K562 (cell line): ENCODE data around the gene MITF. TPM values are rescaled to one million over a fixed set of nuclear protein-coding genes. Genes with fewer than 3 reads are reported as not detected.

Experiments
- SAFB2 ChIP-seq: fragments of 200-400 bp; formaldehyde crosslinking; IDR thresholded peaks from 2 replicates; pipeline ENCODE4 v1.6.1; 2018; ENCODE audit warnings: borderline replicate concordance, low read length, low read depth, moderate library complexity; ENCODE audit not compliant: severe bottlenecking
- polyA plus RNA-seq, 8 experiments: library from polyadenylated mRNA; depleted of rRNA in 4 of 8; stranded (reverse) in 5 of 8; unstranded in 3 of 8; fragments of >200 nt; fragmentation: Nextera tagmentation in 2 of 8; fragmentation: Illumina TruSeq in 1 of 8; extraction: Ambion mirVana in 2 of 8; extraction: Trizol in 1 of 8; gene quantifications; 2 replicates each; pipeline versions ENCODE4 v1.2.1 to v1.2.3, GENCODE V29; 2011 to 2014; ENCODE audit warnings: inconsistent platforms in 1 of 8, missing spikeins in 1 of 8
- total RNA-seq, 7 experiments: library from RNA; depleted of rRNA in 6 of 7; stranded (reverse); fragments of >200 nt in 6 of 7; fragmentation: Illumina TruSeq in 2 of 7; extraction: Trizol in 2 of 7; gene quantifications; 2 replicates each; pipeline versions ENCODE4 v1.2.1 to v1.2.3, GENCODE V29; 2011 to 2021; ENCODE audit warnings: low replicate concordance in 1 of 7
- TF ChIP-seq, protein P1 (sequence below), 2 experiments: fragments of 450-650 bp in 1 of 2; sonication (generic) in 1 of 2; formaldehyde crosslinking in 1 of 2; IDR thresholded peaks; 2 replicates each; pipeline versions ENCODE4 v1.7.1 to v1.9.0; 2016 to 2022; ENCODE audit warnings: inconsistent platforms in 1 of 2, mild to moderate bottlenecking in 1 of 2, missing genetic modification reagents in 1 of 2

The MITF gene
- total and polyA plus RNA-seq, 9 of the 15 experiments (the other 6 are each of a cell fraction or from before 2014, with no cell fraction given) = 5.6 to 14.9 (median 11.1) TPM

DNA sequence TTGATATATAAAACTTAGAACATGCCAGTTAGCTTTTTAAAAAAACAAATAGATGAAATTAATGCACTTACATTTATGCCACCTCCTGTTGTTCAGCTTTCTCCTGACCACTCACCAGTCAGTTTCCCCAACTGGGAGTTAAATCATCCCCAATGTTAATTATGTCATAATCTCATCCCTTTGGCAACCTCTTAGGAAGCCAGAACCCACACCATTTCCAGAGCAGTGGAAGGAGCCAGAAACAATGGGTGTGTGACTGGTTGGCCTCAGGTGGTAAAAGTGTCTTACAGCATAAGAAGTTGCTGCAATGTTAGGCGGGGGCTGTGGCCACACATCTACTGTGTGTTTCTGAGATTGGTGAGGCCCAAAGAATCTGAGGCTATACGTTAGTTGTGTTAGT lies 46.5 kb upstream of the MITF start (continued):
- TF ChIP-seq, protein P1, sequence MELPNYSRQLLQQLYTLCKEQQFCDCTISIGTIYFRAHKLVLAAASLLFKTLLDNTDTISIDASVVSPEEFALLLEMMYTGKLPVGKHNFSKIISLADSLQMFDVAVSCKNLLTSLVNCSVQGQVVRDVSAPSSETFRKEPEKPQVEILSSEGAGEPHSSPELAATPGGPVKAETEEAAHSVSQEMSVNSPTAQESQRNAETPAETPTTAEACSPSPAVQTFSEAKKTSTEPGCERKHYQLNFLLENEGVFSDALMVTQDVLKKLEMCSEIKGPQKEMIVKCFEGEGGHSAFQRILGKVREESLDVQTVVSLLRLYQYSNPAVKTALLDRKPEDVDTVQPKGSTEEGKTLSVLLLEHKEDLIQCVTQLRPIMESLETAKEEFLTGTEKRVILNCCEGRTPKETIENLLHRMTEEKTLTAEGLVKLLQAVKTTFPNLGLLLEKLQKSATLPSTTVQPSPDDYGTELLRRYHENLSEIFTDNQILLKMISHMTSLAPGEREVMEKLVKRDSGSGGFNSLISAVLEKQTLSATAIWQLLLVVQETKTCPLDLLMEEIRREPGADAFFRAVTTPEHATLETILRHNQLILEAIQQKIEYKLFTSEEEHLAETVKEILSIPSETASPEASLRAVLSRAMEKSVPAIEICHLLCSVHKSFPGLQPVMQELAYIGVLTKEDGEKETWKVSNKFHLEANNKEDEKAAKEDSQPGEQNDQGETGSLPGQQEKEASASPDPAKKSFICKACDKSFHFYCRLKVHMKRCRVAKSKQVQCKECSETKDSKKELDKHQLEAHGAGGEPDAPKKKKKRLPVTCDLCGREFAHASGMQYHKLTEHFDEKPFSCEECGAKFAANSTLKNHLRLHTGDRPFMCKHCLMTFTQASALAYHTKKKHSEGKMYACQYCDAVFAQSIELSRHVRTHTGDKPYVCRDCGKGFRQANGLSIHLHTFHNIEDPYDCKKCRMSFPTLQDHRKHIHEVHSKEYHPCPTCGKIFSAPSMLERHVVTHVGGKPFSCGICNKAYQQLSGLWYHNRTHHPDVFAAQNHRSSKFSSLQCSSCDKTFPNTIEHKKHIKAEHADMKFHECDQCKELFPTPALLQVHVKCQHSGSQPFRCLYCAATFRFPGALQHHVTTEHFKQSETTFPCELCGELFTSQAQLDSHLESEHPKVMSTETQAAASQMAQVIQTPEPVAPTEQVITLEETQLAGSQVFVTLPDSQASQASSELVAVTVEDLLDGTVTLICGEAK (IDR thresholded peaks at IDR 0.05) = no peak
- TF ChIP-seq, protein P1 (CRISPR knock-in tag; IDR thresholded peaks at IDR 0.05) = no peak
- no peak for TF ChIP-seq SAFB2
